GM12878 (cell line): ENCODE data around the gene PPP6R1. TPM values are rescaled to one million over a fixed set of nuclear protein-coding genes. Genes with fewer than 3 reads are reported as not detected.

Experiments used
- ATAC-seq: fragments of 200-7000 bp; cut with Tn5 transposase; 3 replicates; pipeline ENCODE4 v1.9.1; 2020; ENCODE audit warnings: mild to moderate bottlenecking, moderate library complexity
- BruUV-seq: library from RNA; stranded (reverse); fragments of 400-500 nt; replicated peaks from 2 replicates; lab custom pipeline; 2021; lab: Mats Ljungman, UMichigan
- CTCF ChIA-PET: fragments of 300-600 bp; sonication (Branson Sonifier 250); formaldehyde crosslinking; extraction: SDS; loops from one replicate; lab custom pipeline; 2021; ENCODE audit warnings: inconsistent platforms; lab: Yijun Ruan, JAX
- POLR2A ChIA-PET: fragments of 350-600 bp; formaldehyde crosslinking; extraction: SDS; loops from one replicate; lab custom pipeline; 2021; ENCODE audit warnings: inconsistent platforms; lab: Charles Lee
- RAD21 ChIA-PET: fragments of 300-600 bp; sonication (Branson Sonifier 250); formaldehyde crosslinking; loops from one replicate; lab custom pipeline; 2023; ENCODE audit warnings: antibody characterized with exemption; ENCODE audit not compliant: unreplicated experiment; lab: Charles Lee
- SMC1A ChIA-PET: fragments of 300-600 bp; sonication (Branson Sonifier 250); formaldehyde crosslinking; loops from one replicate; lab custom pipeline; 2023; ENCODE audit not compliant: unreplicated experiment, uncharacterized antibody; lab: Charles Lee
- DNase-seq: peaks from one replicate; pipeline ENCODE4 v3.0.0-alpha.2; 2011; ENCODE audit warnings: low read depth, low spot score
- FAIRE-seq: peaks from 3 replicates; lab custom pipeline; 2011; peaks lifted over from hg19 to GRCh38; lab: Jason Lieb, UNC
- H2AFZ ChIP-seq: 2 replicates; pipeline ENCODE4 v1.6.0; 2011; ENCODE audit warnings: low read depth, low read length, control low read depth; ENCODE audit not compliant: control insufficient read depth
- H3K27ac ChIP-seq: 2 replicates; pipeline ENCODE4 v1.5.1; 2011; ENCODE audit warnings: control low read depth; ENCODE audit not compliant: control insufficient read depth, insufficient read depth
- H3K27me3 ChIP-seq, 2 experiments: replicated peaks in 1 of 2; 2 replicates each; pipeline versions ENCODE4 v1.6.0 to v1.6.1; 2011; ENCODE audit warnings: low read length in 1 of 2; ENCODE audit not compliant: control insufficient read depth in 2 of 2, insufficient read depth in 2 of 2
- H3K36me3 ChIP-seq, 2 experiments: 2 replicates each; pipeline ENCODE4 v1.5.1; 2011; ENCODE audit warnings: low read length in 1 of 2; ENCODE audit not compliant: control insufficient read depth in 2 of 2, insufficient read depth in 2 of 2
- H3K4me1 ChIP-seq: 2 replicates; pipeline ENCODE4 v1.6.1; 2011; ENCODE audit warnings: mild to moderate bottlenecking, low read length, moderate library complexity, mixed read lengths; ENCODE audit not compliant: control insufficient read depth, insufficient read depth
- H3K4me2 ChIP-seq: 2 replicates; pipeline ENCODE4 v1.6.0; 2011; ENCODE audit warnings: control low read depth; ENCODE audit not compliant: control insufficient read depth, insufficient read depth
- H3K4me3 ChIP-seq: fragments of 200-600 bp; sonication (generic); 2 replicates; pipeline ENCODE4 v1.5.1; 2016
- H3K79me2 ChIP-seq: 2 replicates; pipeline ENCODE4 v1.6.0; 2011; ENCODE audit warnings: low read length; ENCODE audit not compliant: control insufficient read depth, insufficient read depth
- H3K9ac ChIP-seq: 2 replicates; pipeline ENCODE4 v1.8.0; 2011; ENCODE audit warnings: low read length, control low read depth, mixed read lengths; ENCODE audit not compliant: control insufficient read depth, insufficient read depth
- H3K9me3 ChIP-seq: replicated peaks from 3 replicates; pipeline ENCODE4 v1.5.1; 2011; ENCODE audit warnings: mild to moderate bottlenecking, low read length; ENCODE audit not compliant: control insufficient read depth, insufficient read depth
- H4K20me1 ChIP-seq: 2 replicates; pipeline ENCODE4 v1.6.0; 2011; ENCODE audit not compliant: control insufficient read depth, insufficient read depth
- CBX5 ChIP-seq: sonication (generic); IDR thresholded peaks from 2 replicates; pipeline ENCODE4 v1.6.1; 2016; ENCODE audit warnings: low read depth, moderate library complexity, mild to moderate bottlenecking, inconsistent platforms
- CREB1 ChIP-seq: IDR thresholded peaks from 2 replicates; pipeline ENCODE4 v1.6.1; 2012; ENCODE audit warnings: low read depth, mild to moderate bottlenecking, inconsistent platforms
- HDAC6 ChIP-seq: fragments of 200-600 bp; sonication (generic); IDR thresholded peaks from one replicate; pipeline ENCODE4 v1.8.0; 2017; ENCODE audit warnings: antibody characterized with exemption; ENCODE audit not compliant: unreplicated experiment
- IRF4 ChIP-seq: IDR thresholded peaks from 2 replicates; pipeline ENCODE4 v1.6.1; 2011; ENCODE audit warnings: low read depth, low read length
- LARP7 ChIP-seq: fragments of 450-650 bp; IDR thresholded peaks from 2 replicates; pipeline ENCODE4 v1.6.1; 2017; ENCODE audit warnings: mild to moderate bottlenecking
- NFIC ChIP-seq: IDR thresholded peaks from 2 replicates; pipeline ENCODE4 v1.6.1; 2012; ENCODE audit warnings: low read depth, mild to moderate bottlenecking, inconsistent platforms, low read length, moderate library complexity
- NR2C1 ChIP-seq: fragments of 450-650 bp; IDR thresholded peaks from 2 replicates; pipeline ENCODE4 v1.6.1; 2017; ENCODE audit warnings: antibody characterized with exemption, mild to moderate bottlenecking, moderate library complexity
- POLR2A ChIP-seq: IDR thresholded peaks from 2 replicates; pipeline ENCODE4 v1.6.1; 2011; ENCODE audit warnings: low read depth, mild to moderate bottlenecking, low read length
- POLR2AphosphoS2 ChIP-seq: IDR thresholded peaks from 2 replicates; pipeline ENCODE4 v1.6.1; 2011; ENCODE audit warnings: low read depth, mild to moderate bottlenecking, low read length, improper control_type of control experiment, moderate library complexity
- POLR2AphosphoS5 ChIP-seq: IDR thresholded peaks from 2 replicates; pipeline ENCODE4 v1.6.1; 2011; ENCODE audit warnings: mild to moderate bottlenecking, low read length, inconsistent platforms
- POU2F2 ChIP-seq: IDR thresholded peaks from 3 replicates; pipeline ENCODE4 v1.6.1; 2011; ENCODE audit warnings: low read depth, mild to moderate bottlenecking, low read length, borderline replicate concordance
- RAD21 ChIP-seq: IDR thresholded peaks from 2 replicates; pipeline ENCODE4 v1.6.1; 2011; ENCODE audit warnings: mild to moderate bottlenecking, low read depth, low read length, moderate library complexity; ENCODE audit not compliant: insufficient read depth
- RB1 ChIP-seq: fragments of 450-650 bp; formaldehyde crosslinking; IDR thresholded peaks from 2 replicates; pipeline ENCODE4 v1.6.1; 2017; ENCODE audit warnings: mild to moderate bottlenecking, borderline replicate concordance
- SMC3 ChIP-seq: IDR thresholded peaks from 2 replicates; pipeline ENCODE4 v1.6.1; 2011; ENCODE audit warnings: low read length, improper control_type of control experiment, borderline replicate concordance
- SREBF2 ChIP-seq: IDR thresholded peaks from 2 replicates; pipeline ENCODE4 v1.6.1; 2012; ENCODE audit warnings: mild to moderate bottlenecking, low read length
- SUZ12 ChIP-seq: fragments of 200-600 bp; sonication (generic); IDR thresholded peaks from one replicate; pipeline ENCODE4 v1.6.1; 2018; ENCODE audit warnings: antibody characterized with exemption, mild to moderate bottlenecking; ENCODE audit not compliant: unreplicated experiment
- TBL1XR1 ChIP-seq: IDR thresholded peaks from 2 replicates; pipeline ENCODE4 v1.6.1; 2012; ENCODE audit warnings: low read depth, low read length, improper control_type of control experiment
- TCF3 ChIP-seq: IDR thresholded peaks from 2 replicates; pipeline ENCODE4 v1.6.1; 2012; ENCODE audit warnings: low read depth, mild to moderate bottlenecking, low read length, borderline replicate concordance; ENCODE audit not compliant: insufficient read depth
- WGBS: methylation state at CpG from one replicate; pipeline ENCODE4 v1.1.6; 2016; ENCODE audit warnings: low lambda C conversion rate; ENCODE audit not compliant: insufficient replicate concordance, insufficient coverage; ENCODE audit errors: missing lambda C conversion rate; 5-methylcytosine and 5-hydroxymethylcytosine counted together
- in situ Hi-C: fragments of 300-500 bp; cut with MboI; formaldehyde crosslinking; loops from 9 replicates; pipeline ENCODE4 v1.14.3; 2018; ENCODE audit warnings: mixed read lengths
- intact Hi-C: fragments of 100-400 bp; cut with micrococcal nuclease; formaldehyde crosslinking; loops from one replicate; pipeline ENCODE4 v1.14.2; 2022; ENCODE audit not compliant: unreplicated experiment
- polyA plus RNA-seq, 11 experiments: library from polyadenylated mRNA; depleted of rRNA in 4 of 11; unstranded in 6 of 11; stranded (reverse) in 5 of 11; fragments of >200 nt; fragmentation: Nextera tagmentation in 4 of 11; fragmentation: Illumina TruSeq in 1 of 11; extraction: Ambion mirVana in 4 of 11; extraction: Trizol in 1 of 11; gene quantifications; 1 replicate in 1 of 11; 2 replicates in 10 of 11; pipeline versions ENCODE4 v1.2.1 to v1.2.3, GENCODE V29; 2011 to 2016; ENCODE audit warnings: inconsistent platforms in 2 of 11, missing spikeins in 2 of 11, low read depth in 1 of 11
- total RNA-seq, 4 experiments: library from RNA; depleted of rRNA in 3 of 4; stranded (reverse); fragments of >200 nt in 3 of 4; fragmentation: Illumina TruSeq in 1 of 4; extraction: Trizol in 1 of 4; gene quantifications; 2 replicates each; pipeline versions ENCODE4 v1.2.1 to v1.2.3, GENCODE V29; 2013 to 2021
- TF ChIP-seq, protein P1 (sequence below): fragments of 450-650 bp; IDR thresholded peaks from 2 replicates; pipeline ENCODE4 v1.6.1; 2017; ENCODE audit warnings: low read depth, mild to moderate bottlenecking, moderate library complexity

PPP6R1 gene
- total and polyA plus RNA-seq, 10 of the 15 experiments (the other 5 are each of a cell fraction or from before 2014, with no cell fraction given): 0.80 to 173 (median 63.7) TPM

DNA sequence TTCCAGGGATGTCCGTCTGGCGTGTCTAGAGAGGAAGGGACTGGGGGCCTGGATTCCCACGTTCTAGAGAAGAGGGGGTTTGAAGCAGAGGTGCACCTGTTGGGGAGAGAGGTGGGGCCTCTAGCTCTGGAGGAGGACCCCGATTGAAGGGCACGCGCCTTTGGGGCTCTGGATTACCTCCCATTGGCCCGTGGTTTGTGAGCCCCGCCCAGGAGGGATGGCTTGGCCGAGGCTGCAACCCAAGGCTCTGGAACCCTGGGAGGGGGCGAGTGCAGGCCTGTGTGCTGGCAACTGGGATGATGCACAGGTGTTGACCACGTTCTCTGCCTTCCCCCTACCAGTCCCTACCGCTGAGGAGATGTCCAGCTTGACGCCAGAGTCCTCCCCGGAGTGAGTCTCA lies 46.2 kb upstream of the PPP6R1 start:
- no peaks in the 10 kb centered on the region for H3K27me3 ChIP-seq
- H3K79me2 ChIP-seq: no peaks in the 10 kb centered on the region
- H3K4me2 ChIP-seq: no peak overlapping the region
- ChIA-PET RAD21 (no interaction called here), POLR2A (interaction anchor here (0.5 kb wide), 1 partner anchor 34 kb away, joined by 6 read pairs; no protein-coding TSS in a partner anchor), CTCF (no interaction called here), SMC1A (no interaction called here)
- in situ Hi-C loops (no loop called here), intact Hi-C loops (loop anchor here (5.0 kb wide), 1 partner anchor 77 kb away; the partner anchor contains the start of gene TMEM238)
- peaks cover 3% of the 10 kb centered on the region; the same call in 1 of the 2 replicates for H3K4me1 ChIP-seq
- no peak overlapping the region for H3K9ac ChIP-seq
- H3K4me3 ChIP-seq: no peak overlapping the region
- H4K20me1 ChIP-seq: no peaks in the 10 kb centered on the region; the same call in 1 of the 2 replicates
- H2AFZ ChIP-seq: no peak overlapping the region
- no peaks in the 10 kb centered on the region for H3K9me3 ChIP-seq
- DNase-seq (no peak), FAIRE-seq (no peak), ATAC-seq (no peak)
- TF ChIP-seq CREB1 (no peak), CBX5 (no peak), RB1 (no peak), IRF4 (no peak), POLR2A (no peak), SMC3 (no peak), NR2C1 (no peak), RAD21 (no peak), HDAC6 (no peak), NFIC (no peak), LARP7 (no peak), POU2F2 (no peak), POLR2AphosphoS5 (no peak), TBL1XR1 (no peak), POLR2AphosphoS2 (no peak), TCF3 (no peak), SREBF2 (no peak), SUZ12 (no peak)
- TF ChIP-seq, protein P1, sequence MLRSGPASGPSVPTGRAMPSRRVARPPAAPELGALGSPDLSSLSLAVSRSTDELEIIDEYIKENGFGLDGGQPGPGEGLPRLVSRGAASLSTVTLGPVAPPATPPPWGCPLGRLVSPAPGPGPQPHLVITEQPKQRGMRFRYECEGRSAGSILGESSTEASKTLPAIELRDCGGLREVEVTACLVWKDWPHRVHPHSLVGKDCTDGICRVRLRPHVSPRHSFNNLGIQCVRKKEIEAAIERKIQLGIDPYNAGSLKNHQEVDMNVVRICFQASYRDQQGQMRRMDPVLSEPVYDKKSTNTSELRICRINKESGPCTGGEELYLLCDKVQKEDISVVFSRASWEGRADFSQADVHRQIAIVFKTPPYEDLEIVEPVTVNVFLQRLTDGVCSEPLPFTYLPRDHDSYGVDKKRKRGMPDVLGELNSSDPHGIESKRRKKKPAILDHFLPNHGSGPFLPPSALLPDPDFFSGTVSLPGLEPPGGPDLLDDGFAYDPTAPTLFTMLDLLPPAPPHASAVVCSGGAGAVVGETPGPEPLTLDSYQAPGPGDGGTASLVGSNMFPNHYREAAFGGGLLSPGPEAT: no peak
- no peaks in the 10 kb centered on the region for H3K36me3 ChIP-seq
- no TSS peak for BruUV-seq
- WGBS: 50% methylated on average over 14 of the region's 14 CpGs
- no peak overlapping the region for H3K27ac ChIP-seq
